ENCODE data around the gene C10orf120. TPM values are rescaled to one million over a fixed set of nuclear protein-coding genes. Genes with fewer than 3 reads are reported as not detected.

Gene C10orf120
- total and polyA plus RNA-seq, 2 donors = 0.02 TPM; not detected in 1

GRCh38 chr10:122659651-122660050 is 40.0 kb downstream of the C10orf120 start:
- WGBS = 89% methylated on average over 7 of the region's 7 CpGs
- no peaks in the 10 kb centered on the region for H3K27me3 ChIP-seq (ENCODE audit: control insufficient read depth in 2 of 2, insufficient read depth in 1 of 2, low read length in 1 of 2)
- H3K4me3 ChIP-seq (ENCODE audit: low read length in 2 of 2) = no peak overlapping the region
- DNase-seq (ENCODE audit: low read depth in 6 of 9, low spot score in 9 of 9) = no peak
- H3K36me3 ChIP-seq (ENCODE audit: control insufficient read depth in 2 of 2, insufficient read depth in 2 of 2, low read length in 1 of 2) = no peaks in the 10 kb centered on the region
- H3K27ac ChIP-seq (ENCODE audit: low read depth in 1 of 2, low read length in 1 of 2) = no peak overlapping the region
- no peaks in the 10 kb centered on the region for H3K4me1 ChIP-seq (ENCODE audit: control insufficient read depth in 2 of 2, insufficient read depth in 2 of 2, low read length in 2 of 2)
- H3K9me3 ChIP-seq (ENCODE audit: control insufficient read depth in 2 of 2, insufficient read depth in 1 of 2, low read length in 1 of 2) = no peaks in the 10 kb centered on the region

- H3K9me3 ChIP-seq (ENCODE audit: control insufficient read depth in 2 of 2, insufficient read depth in 1 of 2, low read length in 1 of 2) = no peaks in the 10 kb centered on the region
- H3K36me3 ChIP-seq (ENCODE audit: control insufficient read depth in 2 of 2, insufficient read depth in 2 of 2, low read length in 1 of 2) = no peaks in the 10 kb centered on the region
- H3K4me3 ChIP-seq (ENCODE audit: low read length in 2 of 2) = no peak overlapping the region
- H3K27ac ChIP-seq (ENCODE audit: low read depth in 1 of 2, low read length in 1 of 2) = no peak overlapping the region
- no peaks in the 10 kb centered on the region for H3K27me3 ChIP-seq (ENCODE audit: control insufficient read depth in 2 of 2, insufficient read depth in 1 of 2, low read length in 1 of 2)
- DNase-seq (ENCODE audit: low read depth in 6 of 9, low spot score in 9 of 9) = no peak
- whole genome bisulfite sequencing = 67% methylated on average over 6 of the region's 6 CpGs
- no peaks in the 10 kb centered on the region for H3K4me1 ChIP-seq (ENCODE audit: control insufficient read depth in 2 of 2, insufficient read depth in 2 of 2, low read length in 2 of 2)
Observed at GRCh38 chr10:122659126-122659525, 40.5 kb downstream of the C10orf120 start.

GRCh38 chr10:122658356-122659049 is 41.1 kb downstream of the C10orf120 start:
- no peaks in the 10 kb centered on the region for H3K36me3 ChIP-seq (ENCODE audit: control insufficient read depth in 2 of 2, insufficient read depth in 2 of 2, low read length in 1 of 2)
- WGBS = 92% methylated on average over 8 of the region's 8 CpGs
- no peak overlapping the region for H3K27ac ChIP-seq (ENCODE audit: low read depth in 1 of 2, low read length in 1 of 2)
- H3K4me3 ChIP-seq (ENCODE audit: low read length in 2 of 2) = no peak overlapping the region
- DNase-seq (ENCODE audit: low read depth in 6 of 9, low spot score in 9 of 9) = no peak
- no peaks in the 10 kb centered on the region for H3K4me1 ChIP-seq (ENCODE audit: control insufficient read depth in 2 of 2, insufficient read depth in 2 of 2, low read length in 2 of 2)
- no peaks in the 10 kb centered on the region for H3K27me3 ChIP-seq (ENCODE audit: control insufficient read depth in 2 of 2, insufficient read depth in 1 of 2, low read length in 1 of 2)
- H3K9me3 ChIP-seq (ENCODE audit: control insufficient read depth in 2 of 2, insufficient read depth in 1 of 2, low read length in 1 of 2) = no peaks in the 10 kb centered on the region

- WGBS = 74% methylated on average over 3 of the region's 3 CpGs
- Histone ChIP-seq H3K4me1 (ENCODE audit: control insufficient read depth in 2 of 2, insufficient read depth in 2 of 2, low read length in 2 of 2) (no peaks in the 10 kb centered on the region), H3K4me3 (ENCODE audit: low read length in 2 of 2) (no peak overlapping the region), H3K9me3 (ENCODE audit: control insufficient read depth in 2 of 2, insufficient read depth in 1 of 2, low read length in 1 of 2) (no peaks in the 10 kb centered on the region), H3K36me3 (ENCODE audit: control insufficient read depth in 2 of 2, insufficient read depth in 2 of 2, low read length in 1 of 2) (no peaks in the 10 kb centered on the region), H3K27ac (ENCODE audit: low read depth in 1 of 2, low read length in 1 of 2) (no peak overlapping the region), H3K27me3 (ENCODE audit: control insufficient read depth in 2 of 2, insufficient read depth in 1 of 2, low read length in 1 of 2) (no peaks in the 10 kb centered on the region)
- DNase-seq (ENCODE audit: low read depth in 6 of 9, low spot score in 9 of 9) = no peak
Observed at GRCh38 chr10:122657729-122658128, 41.9 kb downstream of the C10orf120 start.

DNA sequence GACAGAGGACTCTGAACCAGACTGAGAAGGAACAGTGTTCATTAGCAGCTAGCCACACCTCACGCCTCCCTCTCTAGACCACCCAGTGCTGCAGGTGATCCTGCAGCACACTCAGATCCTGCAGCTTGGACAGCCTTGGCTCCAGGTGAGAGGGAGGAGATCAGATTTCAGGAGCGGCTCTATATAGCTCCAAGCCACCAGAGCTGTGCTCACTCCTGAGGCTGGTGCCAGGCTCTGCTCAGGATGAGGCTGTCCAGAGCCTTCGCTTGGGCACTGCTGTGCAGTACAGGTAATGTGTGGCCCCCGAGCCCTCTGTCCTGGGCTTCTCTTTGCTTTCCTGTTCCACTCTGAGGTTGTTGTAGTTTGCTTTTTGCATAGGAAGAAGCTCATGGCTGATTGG is 42.4 kb downstream of the C10orf120 start:
- WGBS = 71% methylated on average over 4 of the region's 4 CpGs
- H3K4me1 ChIP-seq (ENCODE audit: control insufficient read depth in 2 of 2, insufficient read depth in 2 of 2, low read length in 2 of 2) = no peaks in the 10 kb centered on the region
- no peak overlapping the region for H3K27ac ChIP-seq (ENCODE audit: low read depth in 1 of 2, low read length in 1 of 2)
- H3K4me3 ChIP-seq (ENCODE audit: low read length in 2 of 2) = no peak overlapping the region
- no peaks in the 10 kb centered on the region for H3K36me3 ChIP-seq (ENCODE audit: control insufficient read depth in 2 of 2, insufficient read depth in 2 of 2, low read length in 1 of 2)
- no peak for DNase-seq (ENCODE audit: low read depth in 6 of 9, low spot score in 9 of 9)
- no peaks in the 10 kb centered on the region for H3K9me3 ChIP-seq (ENCODE audit: control insufficient read depth in 2 of 2, insufficient read depth in 1 of 2, low read length in 1 of 2)
- H3K27me3 ChIP-seq (ENCODE audit: control insufficient read depth in 2 of 2, insufficient read depth in 1 of 2, low read length in 1 of 2) = no peaks in the 10 kb centered on the region

DNA sequence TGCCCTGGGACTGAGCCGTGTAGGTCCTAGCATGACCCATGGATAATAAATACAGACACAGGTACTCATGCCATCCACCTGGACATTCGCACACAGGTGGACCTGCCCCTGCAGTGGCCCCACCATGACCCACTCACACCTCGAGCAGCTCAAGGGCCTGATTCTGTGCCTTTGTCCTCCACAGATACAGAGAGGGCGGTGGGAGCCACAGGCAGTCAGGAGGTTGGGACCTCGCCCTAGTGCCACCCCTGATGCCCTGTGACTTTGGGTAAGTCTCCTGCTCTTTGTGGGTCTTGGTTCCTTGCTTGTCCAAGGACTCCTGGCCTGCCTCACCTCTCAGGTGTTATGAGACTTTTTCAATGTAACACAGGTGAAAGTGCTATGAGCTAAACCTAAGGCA is 42.9 kb downstream of the C10orf120 start:
- WGBS = 87% methylated on average over 5 of the region's 5 CpGs
- no peak for DNase-seq (ENCODE audit: low read depth in 6 of 9, low spot score in 9 of 9)
- Histone ChIP-seq H3K4me3 (ENCODE audit: low read length in 2 of 2) (no peak overlapping the region), H3K9me3 (ENCODE audit: control insufficient read depth in 2 of 2, insufficient read depth in 1 of 2, low read length in 1 of 2) (no peaks in the 10 kb centered on the region), H3K4me1 (ENCODE audit: control insufficient read depth in 2 of 2, insufficient read depth in 2 of 2, low read length in 2 of 2) (no peaks in the 10 kb centered on the region), H3K27ac (ENCODE audit: low read depth in 1 of 2, low read length in 1 of 2) (no peak overlapping the region), H3K36me3 (ENCODE audit: control insufficient read depth in 2 of 2, insufficient read depth in 2 of 2, low read length in 1 of 2) (no peaks in the 10 kb centered on the region), H3K27me3 (ENCODE audit: control insufficient read depth in 2 of 2, insufficient read depth in 1 of 2, low read length in 1 of 2) (no peaks in the 10 kb centered on the region)

- Histone ChIP-seq H3K4me3 (ENCODE audit: low read length in 2 of 2) (no peak overlapping the region), H3K27ac (ENCODE audit: low read depth in 1 of 2, low read length in 1 of 2) (no peak overlapping the region), H3K4me1 (ENCODE audit: control insufficient read depth in 2 of 2, insufficient read depth in 2 of 2, low read length in 2 of 2) (no peaks in the 10 kb centered on the region), H3K9me3 (ENCODE audit: control insufficient read depth in 2 of 2, insufficient read depth in 1 of 2, low read length in 1 of 2) (no peaks in the 10 kb centered on the region), H3K27me3 (ENCODE audit: control insufficient read depth in 2 of 2, insufficient read depth in 1 of 2, low read length in 1 of 2) (no peaks in the 10 kb centered on the region), H3K36me3 (ENCODE audit: control insufficient read depth in 2 of 2, insufficient read depth in 2 of 2, low read length in 1 of 2) (no peaks in the 10 kb centered on the region)
- 83% methylated on average over 2 of the region's 2 CpGs for WGBS
- no peak for DNase-seq (ENCODE audit: low read depth in 6 of 9, low spot score in 9 of 9)
Observed at GRCh38 chr10:122656308-122656705, 43.3 kb downstream of the C10orf120 start.

DNA sequence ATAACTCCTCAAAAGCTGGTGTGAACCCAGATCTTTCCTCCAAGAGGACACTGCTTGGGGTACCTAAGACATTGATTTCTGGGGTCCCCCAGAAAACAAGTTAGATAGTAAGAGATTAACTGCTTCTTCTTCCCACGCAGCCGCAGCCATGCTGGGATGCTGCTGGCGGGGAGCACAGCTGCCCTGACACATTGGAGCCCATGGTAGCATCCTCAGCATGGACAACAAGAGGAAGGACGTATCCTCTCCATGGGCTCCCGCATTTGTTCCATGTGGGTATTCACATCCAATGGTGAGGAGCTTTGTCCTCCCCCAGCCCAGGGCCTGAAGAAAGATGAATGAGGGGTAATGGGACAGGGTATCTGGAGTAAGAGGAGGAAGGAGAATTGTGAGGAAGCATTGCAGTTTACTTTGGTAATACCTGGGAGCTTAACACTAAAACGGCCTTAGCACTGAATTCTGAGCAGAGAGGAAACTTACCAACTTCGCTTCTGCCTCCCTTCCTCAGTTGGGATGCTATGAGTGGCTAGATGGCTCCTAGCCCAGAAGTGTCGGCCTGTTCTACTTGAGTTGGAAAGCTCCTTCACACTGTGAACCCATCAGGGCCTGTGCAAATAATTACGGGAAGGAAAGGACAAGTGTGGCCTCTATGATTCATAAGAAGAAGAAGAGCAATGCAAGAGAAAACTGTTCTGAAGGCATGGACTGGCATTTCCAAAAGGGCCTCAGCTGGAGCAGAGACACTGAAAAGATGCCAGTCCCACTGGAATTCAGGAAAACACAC is 43.9 kb downstream of the C10orf120 start:
- DNase-seq (ENCODE audit: low read depth in 6 of 9, low spot score in 9 of 9) = no peak
- Histone ChIP-seq H3K27ac (ENCODE audit: low read depth in 1 of 2, low read length in 1 of 2) (no peak overlapping the region), H3K4me3 (ENCODE audit: low read length in 2 of 2) (no peak overlapping the region), H3K4me1 (ENCODE audit: control insufficient read depth in 2 of 2, insufficient read depth in 2 of 2, low read length in 2 of 2) (no peaks in the 10 kb centered on the region), H3K36me3 (ENCODE audit: control insufficient read depth in 2 of 2, insufficient read depth in 2 of 2, low read length in 1 of 2) (no peaks in the 10 kb centered on the region), H3K27me3 (ENCODE audit: control insufficient read depth in 2 of 2, insufficient read depth in 1 of 2, low read length in 1 of 2) (no peaks in the 10 kb centered on the region), H3K9me3 (ENCODE audit: control insufficient read depth in 2 of 2, insufficient read depth in 1 of 2, low read length in 1 of 2) (no peaks in the 10 kb centered on the region)
- WGBS = 94% methylated on average over 9 of the region's 9 CpGs

DNA sequence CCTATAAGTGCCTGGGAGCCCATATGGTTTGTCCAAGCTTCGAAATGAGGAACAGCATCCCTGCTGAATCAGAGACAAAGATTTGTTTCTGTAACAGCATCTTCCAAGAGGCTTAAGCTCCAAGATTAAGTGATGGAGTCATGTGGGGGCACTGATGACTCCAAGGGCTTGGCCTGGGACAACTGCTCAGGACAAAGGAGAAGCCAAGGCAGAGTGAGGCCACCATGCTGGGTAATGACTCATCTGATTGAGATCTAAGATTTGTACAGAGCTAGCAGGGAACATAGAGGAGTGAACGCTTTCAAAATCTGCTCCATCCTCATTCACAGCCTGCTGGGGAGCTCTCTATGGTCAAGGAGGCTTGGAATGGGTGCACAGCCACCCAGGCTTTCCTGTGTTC is 49.3 kb downstream of the C10orf120 start:
- no peaks in the 10 kb centered on the region for H3K27me3 ChIP-seq (ENCODE audit: control insufficient read depth in 2 of 2, insufficient read depth in 1 of 2, low read length in 1 of 2)
- DNase-seq (ENCODE audit: low read depth in 6 of 9, low spot score in 9 of 9) = no peak
- 90% methylated on average over 2 of the region's 2 CpGs for WGBS
- H3K36me3 ChIP-seq (ENCODE audit: control insufficient read depth in 2 of 2, insufficient read depth in 2 of 2, low read length in 1 of 2) = no peaks in the 10 kb centered on the region
- H3K4me1 ChIP-seq (ENCODE audit: control insufficient read depth in 2 of 2, insufficient read depth in 2 of 2, low read length in 2 of 2) = no peaks in the 10 kb centered on the region
- no peak overlapping the region for H3K4me3 ChIP-seq (ENCODE audit: low read length in 2 of 2)
- no peak overlapping the region for H3K27ac ChIP-seq (ENCODE audit: low read depth in 1 of 2, low read length in 1 of 2)
- no peaks in the 10 kb centered on the region for H3K9me3 ChIP-seq (ENCODE audit: control insufficient read depth in 2 of 2, insufficient read depth in 1 of 2, low read length in 1 of 2)

All from thymus (tissue), 11 donors.